GM03348 (cell line): ENCODE results near the gene TP53BP2.

Experiments
- DNase-seq: peaks from one replicate; pipeline ENCODE4 v3.0.0; 2012; ENCODE audit warnings: low spot score

TP53BP2 gene

DNA sequence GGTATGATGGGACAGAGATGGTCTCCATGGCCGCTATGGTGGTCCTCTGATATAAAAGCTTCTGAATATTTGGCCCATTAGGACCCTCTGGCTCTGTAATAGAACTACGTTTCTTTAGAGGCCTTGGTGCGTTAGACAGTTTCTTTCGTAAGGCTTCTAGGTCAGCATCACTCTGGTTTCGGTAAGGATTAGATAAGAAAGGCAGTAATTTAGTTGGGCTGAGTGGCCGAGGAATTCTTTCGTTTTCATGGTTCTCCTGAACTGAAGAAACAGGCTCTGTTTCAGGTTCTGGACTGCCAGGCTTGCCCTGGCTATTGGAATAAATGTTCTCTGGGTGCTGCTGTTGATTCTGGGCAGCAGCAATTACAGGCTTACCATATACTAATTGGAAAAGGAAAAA is 49.5 kb downstream of the TP53BP2 start:
- no peak for DNase-seq

DNA sequence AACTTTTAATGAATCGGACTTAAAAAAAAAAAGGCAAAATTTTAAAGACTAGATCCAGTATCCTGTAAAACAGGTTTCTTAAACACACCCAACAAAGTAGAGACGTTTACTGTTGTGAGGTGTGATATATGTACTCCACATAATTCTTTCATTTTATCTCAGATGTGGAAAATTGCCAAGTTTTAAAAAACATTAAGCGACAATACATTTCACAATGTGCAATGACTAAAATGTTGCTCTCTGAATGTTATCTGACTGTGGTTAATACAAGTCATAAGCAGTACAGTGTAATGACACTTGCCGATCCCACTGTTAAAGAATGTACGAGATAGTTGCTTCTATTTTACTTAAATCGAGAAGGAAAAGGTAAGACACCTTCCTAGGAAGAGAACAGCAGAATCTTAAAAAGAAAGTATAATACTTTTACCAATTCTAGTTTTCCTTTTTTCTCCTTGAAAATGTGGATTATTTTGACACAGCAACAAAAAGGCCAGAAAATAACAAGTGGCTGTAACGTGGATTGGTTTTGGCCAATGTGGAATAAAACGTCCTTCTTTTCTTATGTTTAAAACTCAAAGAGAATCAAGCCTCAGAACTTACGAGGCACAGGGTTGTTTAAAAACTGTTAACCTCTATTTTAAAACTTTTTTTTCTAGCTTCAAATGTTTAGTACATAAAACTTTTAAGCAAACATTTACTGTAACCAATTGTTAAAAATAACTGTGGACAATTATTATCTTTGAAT is 51.4 kb downstream of the TP53BP2 start:
- DNase-seq: no peak

DNA sequence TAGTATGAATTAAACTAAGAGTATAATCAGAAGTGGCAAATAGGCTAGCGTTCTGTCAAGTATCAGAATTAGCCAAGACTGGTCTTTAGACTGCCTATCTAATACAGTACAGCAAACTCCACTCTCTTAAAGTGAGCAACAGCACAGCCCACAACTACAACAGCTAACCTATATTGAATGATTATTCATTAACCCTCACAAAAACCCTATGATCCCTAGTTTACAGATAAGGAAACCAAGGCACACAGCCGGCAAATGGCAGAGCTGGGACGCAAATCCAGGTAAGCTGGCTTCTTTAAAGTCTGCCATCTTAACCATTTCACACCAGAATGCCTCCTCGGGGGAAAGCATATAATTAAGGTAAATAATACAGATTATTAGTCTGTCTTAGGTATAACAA is 52.0 kb downstream of the TP53BP2 start:
- no peak for DNase-seq

DNA sequence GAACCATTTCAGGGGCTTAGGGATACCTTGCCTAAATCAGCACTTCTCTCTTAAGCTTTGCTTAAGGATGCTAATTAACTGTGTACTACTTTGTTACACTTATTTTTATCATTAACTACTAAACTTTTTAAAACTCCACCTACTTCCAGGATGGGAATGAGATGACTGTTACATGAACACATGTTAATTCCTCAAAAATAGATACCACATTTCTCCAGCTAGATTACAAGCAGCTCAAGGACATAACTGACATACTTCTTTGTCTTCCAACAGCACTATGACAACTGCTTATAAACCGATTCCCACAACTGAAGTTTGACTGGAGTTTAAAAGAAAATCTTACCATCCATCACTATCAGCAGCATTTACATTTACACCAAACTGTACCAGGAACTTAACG is 53.7 kb downstream of the TP53BP2 start:
- DNase-seq: no peak

DNA sequence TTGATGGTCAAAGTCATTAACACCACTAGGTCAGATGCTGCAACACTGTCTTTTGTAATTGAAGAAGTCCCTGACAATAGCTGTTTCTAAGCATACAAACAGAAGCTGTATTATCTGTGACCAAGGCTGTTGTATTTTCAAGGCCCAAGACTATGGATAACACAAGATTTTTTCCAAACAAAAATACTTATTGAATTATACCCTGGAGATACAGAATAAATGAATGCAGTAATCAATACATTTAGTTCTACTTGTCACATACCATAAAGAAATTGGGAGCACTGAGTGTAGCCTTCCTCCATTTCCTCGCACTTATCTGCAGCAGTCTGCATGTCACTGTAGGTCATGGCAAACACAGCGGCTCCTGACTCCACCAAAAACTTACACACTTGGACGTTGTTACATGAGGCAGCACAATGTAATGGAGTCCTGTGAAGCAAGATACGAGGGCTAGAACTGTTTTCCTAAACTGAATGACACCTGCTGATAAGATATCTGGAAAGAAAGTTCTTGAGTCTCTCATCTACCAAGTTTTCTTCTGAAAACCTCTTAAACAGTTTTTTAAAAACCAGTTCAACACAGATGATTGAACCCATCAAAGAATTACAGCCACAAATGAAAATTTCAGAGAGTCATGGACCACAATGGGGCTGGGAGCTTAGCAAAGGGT is 56.9 kb downstream of the TP53BP2 start:
- DNase-seq: no peak

DNA sequence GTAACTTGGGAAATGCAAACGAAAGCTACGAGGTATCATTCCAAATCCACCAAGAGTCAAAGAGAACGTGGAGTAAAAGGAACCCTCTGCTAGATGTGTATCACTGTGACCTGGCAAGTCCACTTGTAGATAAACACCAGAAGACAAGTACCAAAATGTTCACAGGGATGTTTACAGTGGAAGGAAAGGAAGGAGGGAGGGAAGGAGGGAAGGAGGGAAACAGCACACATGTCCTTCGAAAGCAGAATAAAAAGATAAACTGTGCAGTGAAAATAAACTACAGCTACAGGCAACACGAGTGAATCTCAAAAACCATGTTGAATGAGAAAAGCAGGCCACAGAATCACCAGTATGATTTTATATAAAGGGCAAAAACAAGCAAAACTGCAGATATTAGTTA is 59.9 kb downstream of the TP53BP2 start:
- no peak for DNase-seq

DNA sequence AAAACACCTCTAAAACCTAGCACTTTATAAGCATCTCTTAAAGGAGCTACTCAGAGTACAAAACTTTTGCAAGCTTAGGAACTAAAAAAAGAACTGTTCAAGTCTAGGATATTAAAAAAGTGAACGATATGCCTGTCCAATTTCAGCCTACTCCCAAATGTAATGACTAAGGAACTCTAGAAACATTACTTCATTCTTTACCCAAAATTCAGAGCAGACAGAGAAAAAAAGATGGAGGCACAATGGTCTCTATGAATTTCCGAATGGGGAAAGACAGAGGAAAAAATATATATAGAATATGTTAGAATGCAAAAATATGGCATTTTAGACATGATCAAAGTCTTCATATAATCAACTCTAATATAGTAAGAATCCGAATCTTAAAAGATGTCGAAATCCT is 61.2 kb downstream of the TP53BP2 start:
- DNase-seq: no peak

DNA sequence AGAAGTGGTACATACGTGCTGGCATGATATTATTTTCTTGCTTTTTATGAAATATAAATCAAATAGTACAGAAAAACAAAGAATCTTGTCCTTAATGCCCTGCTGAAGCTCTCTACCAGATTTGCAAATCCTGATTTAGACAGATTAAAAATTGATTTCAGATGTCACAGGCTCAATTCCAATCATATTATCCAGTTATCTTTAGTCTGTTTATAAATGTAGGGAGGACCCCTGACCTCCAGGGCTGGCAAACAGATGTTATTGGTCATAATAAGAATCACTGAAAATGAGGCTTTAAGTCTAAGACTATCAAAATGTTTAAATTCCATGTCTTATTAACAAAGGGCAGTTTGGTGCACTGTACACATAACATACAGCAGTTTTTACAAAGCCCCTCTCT is 62.1 kb downstream of the TP53BP2 start:
- no peak for DNase-seq

DNA sequence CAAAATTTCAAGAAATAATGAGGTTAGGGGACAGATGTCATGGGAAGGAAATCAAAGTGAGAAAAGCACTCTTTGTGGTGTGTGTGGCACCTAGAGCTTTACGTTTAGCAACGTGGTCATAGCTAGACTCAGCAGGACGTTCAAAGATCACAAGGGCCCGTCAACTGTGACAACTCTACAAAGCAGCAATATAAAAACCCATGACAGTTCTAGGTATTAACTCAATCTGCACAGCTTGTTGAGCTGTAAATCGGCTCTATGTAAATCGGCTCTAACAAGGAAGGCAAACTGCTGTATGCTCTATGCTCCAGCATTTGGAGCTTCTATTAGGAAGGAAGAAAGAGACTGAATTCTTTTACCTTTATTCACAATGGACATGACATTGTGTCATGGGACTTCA is 64.8 kb downstream of the TP53BP2 start:
- DNase-seq: no peak

DNA sequence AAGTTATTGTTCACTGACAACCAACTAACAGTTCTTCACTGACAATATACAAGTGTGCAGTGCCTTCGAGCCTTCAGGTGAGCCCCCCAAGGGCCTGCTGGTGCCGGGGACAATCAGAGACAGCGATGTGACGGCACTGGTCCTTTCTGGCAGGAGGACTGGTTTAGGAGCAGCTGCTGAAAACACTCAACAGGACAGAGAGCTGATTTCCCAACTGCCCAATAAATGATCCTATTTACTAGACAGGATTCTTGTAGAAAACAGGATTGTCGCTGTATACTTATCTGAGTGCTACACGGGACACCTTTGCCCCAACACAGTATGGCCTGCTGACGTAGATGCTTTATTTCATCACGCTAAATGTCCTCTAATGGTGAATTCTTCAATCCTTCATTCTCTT is 65.4 kb downstream of the TP53BP2 start:
- no peak for DNase-seq

DNA sequence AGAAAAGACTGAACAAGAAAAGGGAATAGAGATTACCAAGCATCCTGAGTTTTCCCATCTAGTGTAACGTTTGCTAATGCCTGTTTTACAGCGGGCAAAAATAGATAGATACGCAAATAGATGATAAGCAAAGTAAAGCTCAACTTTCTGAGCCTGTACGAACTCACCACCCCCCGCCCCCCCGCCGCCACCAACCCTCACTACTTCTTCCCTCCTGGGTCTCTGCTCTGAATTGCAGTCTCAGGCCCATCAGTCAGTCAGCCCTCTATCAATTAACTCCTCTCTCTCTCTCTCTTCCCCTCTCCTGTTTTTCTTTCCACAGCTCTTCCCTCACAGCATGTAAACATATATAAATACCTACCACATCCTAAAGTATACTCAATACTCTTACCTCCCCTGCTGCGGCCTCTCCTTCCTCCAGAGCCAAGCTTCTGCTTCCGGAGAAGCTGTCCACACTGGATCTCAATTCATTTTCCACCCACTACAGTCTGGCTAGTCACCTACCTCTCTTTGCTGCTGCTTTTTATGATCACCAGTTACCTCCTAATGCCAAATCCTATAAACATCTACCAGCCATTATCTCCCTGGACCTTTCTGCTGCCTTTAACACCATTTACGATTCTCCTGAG is 68.8 kb downstream of the TP53BP2 start:
- DNase-seq: no peak

DNA sequence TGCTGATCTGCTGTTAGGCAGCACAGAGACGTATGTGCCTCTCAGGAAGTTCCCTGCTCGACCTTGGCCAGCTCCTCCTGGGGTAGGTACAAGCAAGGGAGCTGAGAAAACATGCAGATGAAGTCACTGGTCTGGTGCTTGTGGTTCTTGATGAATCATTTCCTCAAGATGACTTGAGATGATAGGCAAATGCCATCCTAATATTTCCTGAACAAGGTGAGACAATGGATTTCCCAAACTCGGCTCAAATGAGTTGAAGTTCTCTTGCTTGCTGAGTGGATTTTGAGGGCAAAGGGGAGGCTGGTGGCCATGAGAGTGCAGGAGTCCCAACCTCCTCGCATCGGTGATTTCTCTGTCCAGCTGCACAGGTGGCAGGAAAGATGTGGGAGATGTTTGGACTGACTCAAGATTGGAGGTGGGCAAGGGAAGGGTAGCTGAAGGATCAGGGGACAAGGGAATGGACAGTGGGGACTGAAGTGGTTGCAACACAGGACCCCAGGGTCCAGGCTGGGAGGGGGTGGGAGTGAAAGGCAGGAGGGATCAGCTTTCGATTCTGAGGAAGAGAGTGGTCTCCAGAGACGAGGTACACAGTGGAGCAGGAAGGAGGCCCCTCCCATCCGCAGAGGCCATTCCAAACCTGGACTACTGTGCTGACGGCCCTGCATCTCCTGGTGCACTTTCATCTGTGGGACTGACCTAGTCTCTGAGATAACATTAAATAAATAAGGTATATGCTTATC is 69.5 kb downstream of the TP53BP2 start:
- peak; percentile 63 for DNase-seq

DNA sequence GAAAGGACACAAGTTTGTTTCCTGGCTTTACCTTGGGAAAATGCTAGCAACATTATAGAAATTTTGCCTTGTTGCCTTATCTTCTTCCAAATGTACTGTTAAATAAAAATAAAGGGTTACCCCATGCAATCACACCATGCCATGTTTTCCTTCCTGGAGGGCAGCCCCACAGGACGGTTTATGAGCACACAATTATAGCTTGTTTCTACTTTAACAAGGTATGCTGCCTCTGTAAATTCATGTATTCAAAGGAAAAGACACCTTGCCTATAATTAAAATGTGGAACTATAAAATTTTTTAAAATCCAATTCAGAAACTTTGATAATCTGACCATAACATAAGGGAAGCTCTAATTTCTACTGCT is 70.1 kb downstream of the TP53BP2 start:
- no peak for DNase-seq

DNA sequence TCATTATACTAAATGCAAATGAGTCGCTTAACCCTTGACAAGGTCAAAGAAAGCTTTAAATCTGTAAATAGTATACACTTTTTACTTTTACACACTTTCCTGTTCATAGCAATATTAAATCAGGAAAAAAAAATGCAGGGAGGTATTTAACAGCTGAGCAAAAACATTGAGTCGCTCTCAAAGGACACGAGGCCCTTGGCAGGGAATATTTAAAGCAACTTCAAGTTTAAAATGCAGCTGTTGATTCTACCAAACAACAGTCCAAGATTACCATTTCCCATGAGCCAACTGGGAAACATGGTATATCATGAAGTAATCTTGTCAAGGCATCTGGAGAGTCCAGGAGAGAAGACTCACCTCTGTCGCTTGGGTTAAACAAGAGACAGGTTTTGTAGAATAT is 70.7 kb downstream of the TP53BP2 start:
- no peak for DNase-seq

DNA sequence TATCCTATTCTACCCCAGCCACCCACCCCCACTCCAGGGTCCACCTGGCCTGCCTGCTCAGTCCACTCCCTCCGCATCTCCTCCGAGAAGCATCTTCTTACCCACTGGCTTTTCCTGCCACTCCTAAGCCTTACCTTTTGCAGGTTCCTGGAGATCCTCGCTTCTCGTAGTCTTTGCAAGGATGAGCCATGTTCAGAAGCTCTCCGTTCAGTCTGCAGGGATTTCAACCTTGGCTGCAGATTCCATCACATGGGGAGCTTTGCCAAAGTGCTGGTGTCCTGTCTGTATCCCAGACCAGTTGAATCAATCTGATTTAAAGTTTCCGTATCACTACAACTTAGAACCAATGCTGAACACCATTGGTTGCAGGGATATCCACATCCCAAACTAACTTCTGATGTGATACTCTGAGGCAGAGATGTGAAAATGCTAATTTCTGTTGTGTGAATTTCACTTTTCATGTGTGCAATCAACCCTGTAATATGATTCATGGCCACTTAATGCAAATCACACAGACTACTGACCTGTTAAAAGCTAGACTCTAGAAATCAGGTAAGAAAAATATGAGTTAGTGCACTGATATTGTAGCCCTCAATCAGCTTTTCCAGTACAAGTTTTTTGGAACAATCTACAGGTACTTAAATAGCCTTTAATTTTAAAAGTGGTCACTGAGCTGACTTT is 71.5 kb downstream of the TP53BP2 start:
- no peak for DNase-seq

DNA sequence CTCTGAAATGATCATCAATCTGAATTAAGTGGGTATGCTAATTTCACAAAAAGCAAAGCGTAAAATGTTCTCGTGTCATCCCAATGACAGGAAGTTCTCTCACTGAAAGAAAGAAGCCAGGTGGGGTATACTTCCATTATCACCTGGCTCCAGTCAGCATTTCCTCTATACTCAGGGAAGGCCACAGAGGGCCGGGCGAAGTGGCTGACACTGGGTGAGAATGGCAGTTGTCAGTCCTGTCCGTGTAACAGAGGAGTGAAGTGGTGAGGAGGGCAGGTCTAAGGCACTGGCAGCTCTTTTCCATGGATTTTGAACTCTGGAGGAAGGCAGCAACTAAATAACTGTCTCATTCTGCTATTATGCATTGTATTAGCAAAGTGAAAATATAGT is 73.0 kb downstream of the TP53BP2 start:
- no peak for DNase-seq

DNA sequence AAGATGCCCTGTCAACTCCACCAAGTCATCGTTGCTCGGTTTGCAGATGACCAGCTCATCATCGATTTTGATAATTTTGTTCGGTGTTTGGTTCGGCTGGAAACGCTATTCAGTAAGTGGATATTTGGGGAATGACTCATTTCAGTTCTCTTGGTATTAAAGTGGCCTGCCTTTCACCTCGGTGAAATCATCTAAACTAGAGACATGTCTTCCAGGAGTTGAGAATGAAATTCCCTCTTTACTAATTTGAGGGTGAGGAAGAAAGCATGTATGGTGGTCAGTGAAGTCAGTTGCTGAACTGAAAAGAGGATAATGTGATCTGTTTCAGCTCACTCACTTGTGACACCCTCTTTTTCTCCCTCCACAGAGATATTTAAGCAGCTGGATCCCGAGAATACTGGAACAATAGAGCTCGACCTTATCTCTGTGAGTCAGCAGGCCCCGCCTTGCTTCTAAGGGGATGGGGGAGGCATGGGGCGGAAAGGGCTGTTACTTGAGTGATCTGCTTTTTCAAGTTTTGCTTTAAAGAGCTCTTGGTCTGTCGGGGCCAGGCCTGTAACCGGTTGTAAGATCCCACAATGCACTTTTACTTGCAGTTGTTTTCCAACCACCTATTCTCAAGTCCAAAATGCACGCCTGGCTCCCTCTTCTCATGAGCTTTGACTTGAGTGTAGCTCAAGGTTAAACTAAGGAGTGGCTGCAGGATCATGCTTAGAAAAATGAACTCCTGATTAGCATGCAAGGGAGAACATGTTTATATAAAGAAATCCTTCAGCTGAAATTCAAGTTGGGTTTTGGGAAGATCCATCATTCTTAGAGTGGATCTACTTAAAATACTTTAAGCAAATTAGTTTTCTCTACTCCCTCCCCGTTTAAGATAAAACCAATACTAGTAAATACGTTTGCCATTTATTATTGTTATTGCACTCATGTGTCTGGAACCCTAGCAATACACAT is 73.7 kb downstream of the TP53BP2 start:
- peak; percentile 75 for DNase-seq

DNA sequence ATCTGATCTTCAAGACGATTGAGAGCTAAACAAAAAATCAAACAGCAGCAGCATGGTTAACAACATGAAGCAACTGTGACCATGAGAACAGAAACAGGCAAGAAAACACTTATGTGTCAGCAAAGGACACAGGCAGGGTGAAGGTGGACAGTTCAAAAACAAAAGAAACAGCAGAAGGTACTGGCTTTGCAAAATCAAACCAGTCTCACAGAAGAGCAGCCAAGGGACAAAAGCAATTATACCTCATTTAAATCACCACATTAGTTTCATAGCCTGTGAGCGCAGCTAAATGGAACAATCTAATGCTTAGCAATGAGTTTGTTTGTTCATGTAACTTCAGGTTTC is 74.3 kb downstream of the TP53BP2 start:
- DNase-seq: no peak

DNA sequence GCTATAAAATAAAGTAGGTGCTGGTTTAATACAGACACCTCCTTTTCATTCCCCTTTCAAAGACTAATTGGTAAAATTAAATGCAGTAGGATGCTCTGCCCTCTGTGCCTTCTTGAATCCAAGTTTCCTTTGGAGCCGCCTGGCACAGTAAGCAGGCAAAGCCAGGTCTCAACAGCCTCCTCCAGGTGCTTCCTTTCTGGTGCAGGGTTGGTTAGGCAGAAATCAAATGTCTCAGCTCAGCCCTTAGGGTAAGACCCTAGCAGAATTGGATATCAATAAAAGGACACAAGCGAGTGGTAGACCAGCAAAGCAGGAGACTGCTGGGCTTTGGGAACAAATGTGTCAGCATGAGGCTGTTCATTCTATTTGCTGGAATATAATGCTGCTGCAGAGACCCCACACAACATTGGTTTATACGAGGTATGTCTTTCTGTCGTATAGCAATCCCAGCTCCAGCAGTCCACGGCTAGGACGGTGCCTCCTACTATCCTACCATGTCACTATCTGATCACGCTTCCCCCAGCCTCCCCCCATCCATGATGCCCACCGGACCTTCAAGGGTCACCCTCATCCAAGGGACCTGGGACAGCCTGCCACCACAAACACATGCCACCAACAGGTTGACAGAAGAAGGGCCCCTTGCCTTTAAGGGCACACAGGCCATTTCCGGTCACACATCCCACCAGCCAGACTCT is 75.0 kb downstream of the TP53BP2 start:
- no peak for DNase-seq

DNA sequence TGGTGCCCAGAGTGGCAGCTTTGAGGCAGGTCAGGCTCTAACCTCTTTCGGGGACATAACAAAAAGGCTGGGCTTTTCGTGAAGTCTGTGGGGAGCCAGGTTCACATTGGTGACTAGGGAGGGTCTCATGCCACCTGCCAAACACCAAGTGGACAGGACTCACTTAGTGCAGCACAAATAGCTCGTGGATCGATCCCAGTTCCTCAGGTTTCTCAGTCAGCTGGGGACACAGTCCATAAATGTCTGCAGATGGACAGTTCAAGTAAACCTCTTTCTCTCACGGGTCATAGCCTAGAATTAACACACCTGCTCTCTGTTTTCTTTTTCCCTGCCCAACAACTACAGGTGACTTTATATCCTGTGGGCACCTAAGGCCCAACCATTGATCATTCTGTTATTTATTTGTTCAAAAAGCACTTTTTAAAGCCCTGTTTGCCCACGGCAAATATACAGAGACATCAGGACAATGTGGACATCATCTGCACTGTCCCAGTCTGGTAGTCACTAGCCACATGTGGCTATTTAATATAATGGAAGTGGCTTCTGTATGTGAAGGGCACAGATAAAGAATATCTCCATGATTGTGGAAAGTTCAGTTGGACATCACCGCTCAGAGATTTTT is 79.9 kb downstream of the TP53BP2 start:
- DNase-seq: no peak
